HepG2 (cell line): Measurements from ENCODE around the gene TMEM214. TPM values are rescaled to one million over a fixed set of nuclear protein-coding genes. Genes with fewer than 3 reads are reported as not detected.

Experiments
- ATAC-seq: fragments of 200-7000 bp; cut with Tn5 transposase; 3 replicates; pipeline ENCODE4 v1.9.1; 2020; ENCODE audit warnings: mild to moderate bottlenecking, moderate library complexity
- BruUV-seq: library from RNA; stranded (reverse); fragments of 400-500 nt; replicated peaks from 2 replicates; lab custom pipeline; 2021; lab: Mats Ljungman, UMichigan
- CTCF ChIA-PET: fragments of 300-600 bp; formaldehyde crosslinking; extraction: SDS; loops from one replicate; lab custom pipeline; 2021; ENCODE audit warnings: low total read pairs, inconsistent platforms, low intra/inter-chr PET ratio; lab: Yijun Ruan, JAX
- POLR2A ChIA-PET: fragments of 350-600 bp; sonication (Branson Sonifier 250); formaldehyde crosslinking; loops from one replicate; lab custom pipeline; 2020; ENCODE audit warnings: antibody characterized with exemption, inconsistent platforms; lab: Yijun Ruan, JAX
- DNase-seq: peaks from one replicate; pipeline ENCODE4 v3.0.0-alpha.2; 2015; ENCODE audit warnings: low spot score
- FAIRE-seq: peaks from 3 replicates; lab custom pipeline; 2011; peaks lifted over from hg19 to GRCh38; lab: Jason Lieb, UNC
- H2AFZ ChIP-seq: one replicate; pipeline ENCODE4 v1.6.1; 2011; ENCODE audit warnings: low read length, inconsistent platforms
- H3K27ac ChIP-seq: fragments of 300-600 bp; 3 replicates; pipeline ENCODE4 v1.8.0; 2011; ENCODE audit warnings: mixed run types, mild to moderate bottlenecking, mixed read lengths, low read length, inconsistent platforms; ENCODE audit not compliant: insufficient read depth; ENCODE audit errors: extremely low read length
- H3K27me3 ChIP-seq, 2 experiments: fragments of 200-600 bp in 1 of 2; 2 replicates in 1 of 2; 3 replicates in 1 of 2; pipeline versions ENCODE4 v1.6.0 to v1.8.0; 2011; ENCODE audit warnings: low read length in 2 of 2, mild to moderate bottlenecking in 2 of 2, moderate library complexity in 2 of 2, inconsistent platforms in 1 of 2; ENCODE audit not compliant: insufficient read depth in 2 of 2, control insufficient read depth in 1 of 2
- H3K36me3 ChIP-seq, 2 experiments: fragments of 200-600 bp in 1 of 2; replicated peaks in 1 of 2; 2 replicates in 1 of 2; 3 replicates in 1 of 2; pipeline versions ENCODE4 v1.5.1 to v1.8.0; 2011; ENCODE audit warnings: low read length in 2 of 2, inconsistent platforms in 1 of 2; ENCODE audit not compliant: insufficient read depth in 2 of 2, control insufficient read depth in 1 of 2
- H3K4me1 ChIP-seq: 2 replicates; pipeline ENCODE4 v1.5.1; 2012; ENCODE audit warnings: low read length, inconsistent platforms; ENCODE audit not compliant: insufficient read depth
- H3K4me2 ChIP-seq: 2 replicates; pipeline ENCODE4 v1.6.0; 2011; ENCODE audit warnings: low read depth, low read length, inconsistent platforms
- H3K4me3 ChIP-seq, 3 experiments: fragments of 200-600 bp in 1 of 3; sonication (generic), shearing (Covaris generic) in 1 of 3; replicated peaks in 1 of 3; 2 replicates each; pipeline ENCODE4 v1.5.1; 2011 to 2016; ENCODE audit warnings: low read length in 3 of 3, inconsistent platforms in 2 of 3, low read depth in 2 of 3, mild to moderate bottlenecking in 2 of 3, control low read depth in 1 of 3, mixed read lengths in 1 of 3; ENCODE audit not compliant: insufficient read depth in 1 of 3
- H3K79me2 ChIP-seq: one replicate; pipeline ENCODE4 v1.6.1; 2011; ENCODE audit warnings: low read length, inconsistent platforms; ENCODE audit not compliant: insufficient read depth
- H3K9ac ChIP-seq: 2 replicates; pipeline ENCODE4 v1.6.0; 2011; ENCODE audit warnings: mild to moderate bottlenecking, low read depth, low read length, inconsistent platforms; ENCODE audit not compliant: insufficient read depth
- H3K9me3 ChIP-seq: 2 replicates; pipeline ENCODE4 v1.5.1; 2012; ENCODE audit warnings: mild to moderate bottlenecking, low read length
- H4K20me1 ChIP-seq: 2 replicates; pipeline ENCODE4 v1.6.0; 2011; ENCODE audit warnings: inconsistent platforms, mild to moderate bottlenecking, low read length, moderate library complexity; ENCODE audit not compliant: insufficient read depth
- BATF2 ChIP-seq: sonication (generic); formaldehyde crosslinking; IDR thresholded peaks from 2 replicates; pipeline ENCODE4 v1.8.0; 2022; ENCODE audit warnings: mild to moderate bottlenecking, missing genetic modification reagents, moderate library complexity
- FOXM1 ChIP-seq: sonication (generic); formaldehyde crosslinking; IDR thresholded peaks from 2 replicates; pipeline ENCODE4 v1.5.0; 2020; ENCODE audit warnings: missing genetic modification reagents
- IKZF5 ChIP-seq: IDR thresholded peaks from 2 replicates; pipeline ENCODE4 v1.6.1; 2018; ENCODE audit warnings: missing genetic modification reagents, mild to moderate bottlenecking, missing compliant biosample characterization
- KDM5B ChIP-seq: sonication (generic); formaldehyde crosslinking; IDR thresholded peaks from 2 replicates; pipeline ENCODE4 v1.4.0; 2020; ENCODE audit warnings: missing genetic modification reagents, mild to moderate bottlenecking, borderline replicate concordance
- NR2F6 ChIP-seq, 2 experiments: IDR thresholded peaks; 2 replicates each; pipeline ENCODE4 v1.6.1; 2016; ENCODE audit warnings: antibody characterized with exemption in 1 of 2, mild to moderate bottlenecking in 1 of 2
- PITX1 ChIP-seq: sonication (generic); formaldehyde crosslinking; IDR thresholded peaks from 2 replicates; pipeline ENCODE4 v1.5.1; 2020; ENCODE audit warnings: mild to moderate bottlenecking, missing genetic modification reagents
- PRPF4 ChIP-seq: fragments of 200-400 bp; formaldehyde crosslinking; IDR thresholded peaks from 2 replicates; pipeline ENCODE4 v1.6.1; 2016; ENCODE audit warnings: low read length, low read depth; ENCODE audit not compliant: poor library complexity, severe bottlenecking
- SALL2 ChIP-seq: sonication (generic); formaldehyde crosslinking; IDR thresholded peaks from 2 replicates; pipeline ENCODE4 v1.8.1; 2023; ENCODE audit warnings: mild to moderate bottlenecking, missing genetic modification reagents, inconsistent platforms
- SKI ChIP-seq: fragments of 450-650 bp; IDR thresholded peaks from one replicate; pipeline ENCODE4 v1.6.1; 2018; ENCODE audit warnings: mild to moderate bottlenecking; ENCODE audit not compliant: partially characterized antibody
- ZNF207 ChIP-seq: fragments of 450-650 bp; IDR thresholded peaks from 2 replicates; pipeline ENCODE4 v1.6.1; 2016; ENCODE audit warnings: antibody characterized with exemption, borderline replicate concordance
- ZNF354B ChIP-seq: sonication (generic); formaldehyde crosslinking; IDR thresholded peaks from 2 replicates; pipeline ENCODE4 v1.8.0; 2022; ENCODE audit warnings: mild to moderate bottlenecking, missing genetic modification reagents
- ZNF552 ChIP-seq: sonication (generic); formaldehyde crosslinking; IDR thresholded peaks from 2 replicates; pipeline ENCODE4 v1.9.0; 2022; ENCODE audit warnings: missing genetic modification reagents, mild to moderate bottlenecking, borderline replicate concordance
- WGBS: methylation state at CpG from one replicate; pipeline ENCODE4 v1.1.6; 2017; ENCODE audit warnings: low lambda C conversion rate; 5-methylcytosine and 5-hydroxymethylcytosine counted together
- in situ Hi-C: cut with HindIII; loops from 2 replicates; pipeline ENCODE4 v1.10.0; 2017; ENCODE audit warnings: low pct_unique_long_range_greater_than_20kb; ENCODE audit not compliant: extremely low pct_ligation_motif_present
- intact Hi-C: fragments of 100-400 bp; cut with micrococcal nuclease; formaldehyde crosslinking; loops from one replicate; pipeline ENCODE4 v1.10.0; 2022; ENCODE audit not compliant: unreplicated experiment
- polyA plus RNA-seq, 8 experiments: library from polyadenylated mRNA; depleted of rRNA in 3 of 8; stranded (reverse) in 7 of 8; unstranded in 1 of 8; fragments of >200 nt; fragmentation: Illumina TruSeq in 4 of 8; extraction: Trizol in 4 of 8; gene quantifications; 2 replicates each; pipeline versions ENCODE4 v1.2.1 to v1.2.3, GENCODE V29; 2011 to 2016; ENCODE audit warnings: low read depth in 4 of 8, missing spikeins in 1 of 8, mixed read lengths in 1 of 8; ENCODE audit not compliant: insufficient read depth in 1 of 8
- total RNA-seq, 5 experiments: library from RNA; depleted of rRNA; stranded (reverse); fragments of >200 nt; fragmentation: Illumina TruSeq; extraction: Trizol; gene quantifications; 2 replicates each; pipeline ENCODE4 v1.2.3, GENCODE V29; 2016; ENCODE audit warnings: low read depth in 1 of 5
- TF ChIP-seq, protein P1 (sequence below): sonication (generic); formaldehyde crosslinking; IDR thresholded peaks from 2 replicates; pipeline ENCODE4 v1.4.0; 2020; ENCODE audit warnings: missing genetic modification reagents
- TF ChIP-seq, protein P2 (sequence below): IDR thresholded peaks from 2 replicates; pipeline ENCODE4 v1.6.1; 2016; ENCODE audit warnings: control low read depth
- TF ChIP-seq, protein P3 (sequence below): sonication (generic); formaldehyde crosslinking; IDR thresholded peaks from 2 replicates; pipeline ENCODE4 v1.5.0; 2020; ENCODE audit warnings: missing genetic modification reagents
- TF ChIP-seq, protein P4 (sequence below): sonication (generic); formaldehyde crosslinking; IDR thresholded peaks from 2 replicates; pipeline ENCODE4 v1.5.0; 2020; ENCODE audit warnings: missing genetic modification reagents, mild to moderate bottlenecking, borderline replicate concordance

The TMEM214 gene
- total and polyA plus RNA-seq, 2 of the 13 experiments (the other 11 are each of a cell fraction or from before 2014, with no cell fraction given), result 58.3 to 132 TPM

GRCh38 chr2:27084297-27085061 lies 51.7 kb downstream of the TMEM214 start:
- Histone ChIP-seq H3K4me2 (peak overlapping the region; percentile 52), H3K9ac (peak overlapping the region; percentile 51)
- CTCF ChIA-PET, result no interaction called here
- TF ChIP-seq SKI, result no peak
- TF ChIP-seq ZNF207, result no peak
- TF ChIP-seq BATF2 (CRISPR knock-in tag), result no peak
- TF ChIP-seq NR2F6 (IDR thresholded peaks at IDR 0.05), result no peak
- TF ChIP-seq NR2F6 (CRISPR knock-in tag; IDR thresholded peaks at IDR 0.05), result 0 out of 2 replicates have a peak, but pooled peaks have one; percentile 3
- 0 out of 2 replicates have a peak, but pooled peaks have one; percentile 29 for TF ChIP-seq IKZF5 (CRISPR knock-in tag)
- no peak for TF ChIP-seq PITX1 (CRISPR knock-in tag)
- TF ChIP-seq, protein P1, sequence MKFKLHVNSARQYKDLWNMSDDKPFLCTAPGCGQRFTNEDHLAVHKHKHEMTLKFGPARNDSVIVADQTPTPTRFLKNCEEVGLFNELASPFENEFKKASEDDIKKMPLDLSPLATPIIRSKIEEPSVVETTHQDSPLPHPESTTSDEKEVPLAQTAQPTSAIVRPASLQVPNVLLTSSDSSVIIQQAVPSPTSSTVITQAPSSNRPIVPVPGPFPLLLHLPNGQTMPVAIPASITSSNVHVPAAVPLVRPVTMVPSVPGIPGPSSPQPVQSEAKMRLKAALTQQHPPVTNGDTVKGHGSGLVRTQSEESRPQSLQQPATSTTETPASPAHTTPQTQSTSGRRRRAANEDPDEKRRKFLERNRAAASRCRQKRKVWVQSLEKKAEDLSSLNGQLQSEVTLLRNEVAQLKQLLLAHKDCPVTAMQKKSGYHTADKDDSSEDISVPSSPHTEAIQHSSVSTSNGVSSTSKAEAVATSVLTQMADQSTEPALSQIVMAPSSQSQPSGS (CRISPR knock-in tag), result no peak
- no peak for TF ChIP-seq ZNF552 (CRISPR knock-in tag)
- TF ChIP-seq SALL2 (CRISPR knock-in tag), result 0 out of 2 replicates have a peak, but pooled peaks have one; percentile 1
- TF ChIP-seq ZNF354B (CRISPR knock-in tag), result no peak
- TF ChIP-seq, protein P2, sequence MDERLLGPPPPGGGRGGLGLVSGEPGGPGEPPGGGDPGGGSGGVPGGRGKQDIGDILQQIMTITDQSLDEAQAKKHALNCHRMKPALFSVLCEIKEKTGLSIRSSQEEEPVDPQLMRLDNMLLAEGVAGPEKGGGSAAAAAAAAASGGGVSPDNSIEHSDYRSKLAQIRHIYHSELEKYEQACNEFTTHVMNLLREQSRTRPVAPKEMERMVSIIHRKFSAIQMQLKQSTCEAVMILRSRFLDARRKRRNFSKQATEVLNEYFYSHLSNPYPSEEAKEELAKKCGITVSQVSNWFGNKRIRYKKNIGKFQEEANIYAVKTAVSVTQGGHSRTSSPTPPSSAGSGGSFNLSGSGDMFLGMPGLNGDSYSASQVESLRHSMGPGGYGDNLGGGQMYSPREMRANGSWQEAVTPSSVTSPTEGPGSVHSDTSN (CRISPR knock-in tag), result no peak
- TF ChIP-seq, protein P3, sequence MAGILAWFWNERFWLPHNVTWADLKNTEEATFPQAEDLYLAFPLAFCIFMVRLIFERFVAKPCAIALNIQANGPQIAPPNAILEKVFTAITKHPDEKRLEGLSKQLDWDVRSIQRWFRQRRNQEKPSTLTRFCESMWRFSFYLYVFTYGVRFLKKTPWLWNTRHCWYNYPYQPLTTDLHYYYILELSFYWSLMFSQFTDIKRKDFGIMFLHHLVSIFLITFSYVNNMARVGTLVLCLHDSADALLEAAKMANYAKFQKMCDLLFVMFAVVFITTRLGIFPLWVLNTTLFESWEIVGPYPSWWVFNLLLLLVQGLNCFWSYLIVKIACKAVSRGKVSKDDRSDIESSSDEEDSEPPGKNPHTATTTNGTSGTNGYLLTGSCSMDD (CRISPR knock-in tag), result no peak
- TF ChIP-seq, protein P4, sequence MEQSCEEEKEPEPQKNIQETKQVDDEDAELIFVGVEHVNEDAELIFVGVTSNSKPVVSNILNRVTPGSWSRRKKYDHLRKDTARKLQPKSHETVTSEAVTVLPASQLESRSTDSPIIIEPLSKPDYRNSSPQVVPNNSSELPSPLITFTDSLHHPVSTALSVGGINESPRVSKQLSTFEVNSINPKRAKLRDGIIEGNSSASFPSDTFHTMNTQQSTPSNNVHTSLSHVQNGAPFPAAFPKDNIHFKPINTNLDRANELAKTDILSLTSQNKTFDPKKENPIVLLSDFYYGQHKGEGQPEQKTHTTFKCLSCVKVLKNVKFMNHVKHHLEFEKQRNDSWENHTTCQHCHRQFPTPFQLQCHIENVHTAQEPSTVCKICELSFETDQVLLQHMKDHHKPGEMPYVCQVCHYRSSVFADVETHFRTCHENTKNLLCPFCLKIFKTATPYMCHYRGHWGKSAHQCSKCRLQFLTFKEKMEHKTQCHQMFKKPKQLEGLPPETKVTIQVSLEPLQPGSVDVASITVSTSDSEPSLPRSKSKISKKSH, result no peak
- TF ChIP-seq PRPF4, result no peak
- peak; percentile 19; the same call in 1 of the 2 replicates for TF ChIP-seq KDM5B
- TF ChIP-seq FOXM1 (CRISPR knock-in tag), result no peak

More at GRCh38 chr2:27084297-27085061, 51.7 kb downstream of the TMEM214 start:
- H3K9me3 ChIP-seq, result no peaks in the 10 kb centered on the region
- 0 out of 6 replicates have a peak overlapping the region, but pooled peaks of 1 of the 3 experiments have one; percentile 15 for H3K4me3 ChIP-seq
- 58% methylated on average over 6 of the region's 6 CpGs for WGBS
- H3K27ac ChIP-seq, result no peak overlapping the region
- no TSS peak for BruUV-seq
- no peaks in the 10 kb centered on the region for H4K20me1 ChIP-seq
- DNase-seq (no peak), ATAC-seq (no peak), FAIRE-seq (no peak)
- no peaks in the 10 kb centered on the region for H3K27me3 ChIP-seq
- in situ Hi-C loops (no loop called here), intact Hi-C loops (loop anchor here (5.0 to 10.0 kb wide), 3 partner anchors 50 to 1163 kb away; partner anchors contain the start of gene TMEM214)
- H3K79me2 ChIP-seq, result peaks cover 28% of the 10 kb centered on the region
- no peaks in the 10 kb centered on the region; a peak in 2 of 5 replicates for H3K36me3 ChIP-seq
- POLR2A ChIA-PET, result interaction anchor here (0.9 to 9.2 kb wide), 11 partner anchors 8 to 128 kb away, joined by 3 to 106 read pairs (median 4); partner anchors contain the start of genes ABHD1, AGBL5, ATRAID and OST4
- H3K4me1 ChIP-seq, result peaks cover 76% of the 10 kb centered on the region
- H2AFZ ChIP-seq, result no peak overlapping the region
